OCI-LY3 (cell line): ENCODE data around the gene DCTN1.

Experiments
- EZH2phosphoT487 ChIP-seq: fragments of 200-600 bp; shearing (Covaris generic); IDR thresholded peaks from 2 replicates; pipeline ENCODE4 v1.6.1; 2018; ENCODE audit warnings: antibody characterized with exemption, mixed run types, low read depth
- TF ChIP-seq, protein P1 (sequence below): fragments of 200-600, 300-600 bp; sonication (generic); IDR thresholded peaks from 2 replicates; pipeline ENCODE4 v1.5.1; 2014; ENCODE audit warnings: antibody characterized with exemption, low read length, low read depth

GRCh38 chr2:74328074-74328473 is 52.0 kb downstream of the DCTN1 start:
- TF ChIP-seq, protein P1, sequence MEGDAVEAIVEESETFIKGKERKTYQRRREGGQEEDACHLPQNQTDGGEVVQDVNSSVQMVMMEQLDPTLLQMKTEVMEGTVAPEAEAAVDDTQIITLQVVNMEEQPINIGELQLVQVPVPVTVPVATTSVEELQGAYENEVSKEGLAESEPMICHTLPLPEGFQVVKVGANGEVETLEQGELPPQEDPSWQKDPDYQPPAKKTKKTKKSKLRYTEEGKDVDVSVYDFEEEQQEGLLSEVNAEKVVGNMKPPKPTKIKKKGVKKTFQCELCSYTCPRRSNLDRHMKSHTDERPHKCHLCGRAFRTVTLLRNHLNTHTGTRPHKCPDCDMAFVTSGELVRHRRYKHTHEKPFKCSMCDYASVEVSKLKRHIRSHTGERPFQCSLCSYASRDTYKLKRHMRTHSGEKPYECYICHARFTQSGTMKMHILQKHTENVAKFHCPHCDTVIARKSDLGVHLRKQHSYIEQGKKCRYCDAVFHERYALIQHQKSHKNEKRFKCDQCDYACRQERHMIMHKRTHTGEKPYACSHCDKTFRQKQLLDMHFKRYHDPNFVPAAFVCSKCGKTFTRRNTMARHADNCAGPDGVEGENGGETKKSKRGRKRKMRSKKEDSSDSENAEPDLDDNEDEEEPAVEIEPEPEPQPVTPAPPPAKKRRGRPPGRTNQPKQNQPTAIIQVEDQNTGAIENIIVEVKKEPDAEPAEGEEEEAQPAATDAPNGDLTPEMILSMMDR, result no peak
- TF ChIP-seq EZH2phosphoT487, result no peak
